Stimulated activated CD8-positive, alpha-beta memory T cell treated with anti-CD3 and anti-CD28 coated beads, Interleukin-12 subunit alpha, Interleukin-12 subunit beta, amount 100 ng/mL, for 4 hours (primary cell): Measurements from ENCODE around the gene SPHK2.
"Not testable (repeated sequence)": the region's sequence is repeated elsewhere in the genome, so short reads cannot be mapped to it uniquely, and the experiment has no call there.

ENCODE experiments used
- DNase-seq: peaks from one replicate; pipeline ENCODE4 v3.0.0-alpha.2; 2020; ENCODE audit warnings: low read depth

SPHK2 gene

GRCh38 chr19:48660852-48661710 is 41.8 kb downstream of the SPHK2 start:
- DNase-seq: peak; percentile 57

DNA sequence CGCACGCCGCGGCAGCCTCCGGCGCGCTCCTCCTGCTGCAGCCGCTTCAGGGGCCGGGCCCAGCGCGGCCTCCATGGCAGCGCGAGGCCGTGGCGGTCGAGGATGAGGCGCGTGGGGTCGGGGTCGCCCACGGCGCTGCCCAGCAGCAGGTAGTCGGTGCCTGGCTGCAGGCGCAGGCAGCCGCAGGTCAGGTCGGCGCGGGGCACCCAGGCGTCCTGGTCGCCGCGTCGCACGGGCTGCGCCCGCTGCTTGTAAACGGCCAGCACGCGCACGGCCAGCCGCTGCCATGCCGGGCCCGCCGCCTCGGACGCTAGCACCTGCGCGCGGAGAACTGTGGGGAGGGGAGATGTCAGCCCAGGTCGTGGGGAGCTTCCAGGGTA is 42.4 kb downstream of the SPHK2 start:
- DNase-seq: no peak

DNA sequence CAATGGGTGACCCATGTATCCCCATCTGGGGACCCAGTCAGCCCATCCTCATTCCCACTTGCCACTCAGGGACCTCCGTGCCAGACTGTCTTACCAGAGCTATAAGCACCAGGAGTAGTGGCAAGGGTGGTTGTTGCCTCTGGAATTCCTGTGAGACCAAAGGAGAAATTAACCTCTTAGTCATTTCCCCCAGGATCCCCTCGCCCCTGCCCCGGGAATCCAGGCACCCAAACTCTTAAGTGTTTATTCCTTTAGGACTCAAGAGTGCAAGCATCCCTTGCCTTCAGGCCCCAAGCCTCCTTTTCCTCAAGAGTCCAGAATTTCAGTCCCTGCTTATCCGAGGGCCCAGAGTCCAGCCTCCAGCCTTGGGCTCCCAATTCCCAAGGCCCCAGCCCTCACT is 44.4 kb downstream of the SPHK2 start:
- DNase-seq: no peak

DNA sequence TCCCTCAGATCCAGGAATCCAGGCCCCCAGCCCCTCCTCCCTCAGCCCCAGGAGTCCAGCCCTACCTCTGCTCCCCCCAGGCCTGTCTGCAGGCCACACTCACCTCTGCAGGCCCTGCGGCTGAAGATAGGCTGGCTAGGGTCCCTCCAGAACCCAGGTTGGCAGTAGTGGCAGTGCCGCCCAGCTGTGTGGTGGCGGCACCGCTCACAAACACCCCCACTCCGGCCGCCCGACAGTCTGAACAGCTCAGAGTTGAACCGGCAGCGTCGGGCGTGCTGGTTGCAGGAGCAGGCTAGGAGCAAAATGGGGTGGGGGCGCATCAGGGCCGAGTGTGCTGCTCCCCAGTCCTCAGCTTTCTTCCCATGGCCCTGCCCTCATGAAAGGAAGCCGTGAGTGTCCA is 45.2 kb downstream of the SPHK2 start:
- DNase-seq: no peak

- no peak for DNase-seq
Measured at GRCh38 chr19:48665786-48666185, 46.5 kb downstream of the SPHK2 start.

GRCh38 chr19:48668332-48668731 is 49.0 kb downstream of the SPHK2 start:
- DNase-seq: no peak

- no peak for DNase-seq
Measured at GRCh38 chr19:48668761-48669160, 49.5 kb downstream of the SPHK2 start.

- no peak for DNase-seq
Measured at GRCh38 chr19:48669903-48670668, 50.8 kb downstream of the SPHK2 start.

DNA sequence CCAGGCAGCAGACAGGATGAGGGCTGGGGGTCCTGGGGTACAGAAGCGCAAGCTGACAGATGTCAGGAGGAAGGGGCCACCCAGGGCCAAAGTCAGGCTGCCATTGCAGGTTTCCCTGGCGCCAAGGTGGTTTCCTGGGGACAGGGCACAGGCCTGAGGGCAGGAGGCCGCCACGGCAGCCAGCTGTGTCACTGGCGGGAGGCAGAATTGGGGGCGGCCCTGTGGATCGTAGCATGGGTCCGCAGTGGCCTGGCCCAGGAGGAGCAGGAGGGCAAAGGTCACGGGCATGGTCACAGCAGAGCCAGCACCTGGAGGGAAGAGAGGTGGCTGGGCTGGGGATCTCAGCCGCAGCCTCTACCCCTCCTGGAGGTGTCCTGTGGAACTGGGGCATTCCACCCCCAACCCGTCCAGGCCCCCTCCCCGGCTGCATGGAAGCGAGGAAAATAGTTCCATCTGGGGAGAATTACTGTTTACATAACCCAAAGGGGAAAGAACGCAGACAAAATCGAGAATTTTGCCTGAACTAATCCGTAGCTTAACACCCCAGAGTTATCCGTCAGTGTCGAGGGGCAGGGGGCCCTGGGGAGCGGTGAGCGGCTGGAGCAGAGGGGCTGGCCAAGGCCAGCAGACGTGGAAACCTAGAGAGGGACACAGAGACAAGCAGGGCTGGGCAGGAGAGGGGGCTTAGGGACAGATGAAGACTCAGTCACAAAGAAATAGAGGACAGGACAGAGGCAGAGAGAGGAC is 51.6 kb downstream of the SPHK2 start:
- no peak for DNase-seq

DNA sequence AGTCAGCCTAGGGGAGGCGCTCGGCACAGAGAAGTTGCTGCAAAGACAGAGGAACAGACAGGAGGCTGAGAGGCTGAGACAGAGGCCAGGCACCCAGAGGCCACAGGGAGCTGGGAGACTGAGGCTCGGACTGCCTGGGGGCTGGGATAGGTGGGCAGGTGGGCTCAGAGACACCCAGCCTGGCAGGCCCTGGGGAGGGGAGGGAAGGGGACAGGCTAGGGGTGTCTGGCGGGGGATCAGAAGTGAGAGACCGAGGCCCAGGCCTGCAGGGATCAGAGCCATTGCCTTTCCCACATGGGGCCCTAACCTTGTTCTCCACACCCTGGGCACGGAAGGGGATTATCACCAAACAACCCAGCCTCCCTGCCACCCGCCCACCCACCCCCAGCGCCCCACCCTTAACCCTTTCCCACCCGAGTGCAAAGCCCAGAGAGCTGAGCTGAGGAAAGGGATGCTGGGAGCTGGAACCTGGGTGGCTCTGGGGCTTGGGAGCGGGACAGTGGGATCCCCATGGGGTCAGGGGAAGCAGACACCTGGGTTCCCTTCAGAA is 52.2 kb downstream of the SPHK2 start:
- DNase-seq: no peak

- DNase-seq: no peak
Measured at GRCh38 chr19:48672994-48673393, 53.7 kb downstream of the SPHK2 start, which contains the start of gene NTN5. NTN5 (minus strand) TSS chr19:48673017; CDS start chr19:48670986, 2,031 bp downstream.

DNA sequence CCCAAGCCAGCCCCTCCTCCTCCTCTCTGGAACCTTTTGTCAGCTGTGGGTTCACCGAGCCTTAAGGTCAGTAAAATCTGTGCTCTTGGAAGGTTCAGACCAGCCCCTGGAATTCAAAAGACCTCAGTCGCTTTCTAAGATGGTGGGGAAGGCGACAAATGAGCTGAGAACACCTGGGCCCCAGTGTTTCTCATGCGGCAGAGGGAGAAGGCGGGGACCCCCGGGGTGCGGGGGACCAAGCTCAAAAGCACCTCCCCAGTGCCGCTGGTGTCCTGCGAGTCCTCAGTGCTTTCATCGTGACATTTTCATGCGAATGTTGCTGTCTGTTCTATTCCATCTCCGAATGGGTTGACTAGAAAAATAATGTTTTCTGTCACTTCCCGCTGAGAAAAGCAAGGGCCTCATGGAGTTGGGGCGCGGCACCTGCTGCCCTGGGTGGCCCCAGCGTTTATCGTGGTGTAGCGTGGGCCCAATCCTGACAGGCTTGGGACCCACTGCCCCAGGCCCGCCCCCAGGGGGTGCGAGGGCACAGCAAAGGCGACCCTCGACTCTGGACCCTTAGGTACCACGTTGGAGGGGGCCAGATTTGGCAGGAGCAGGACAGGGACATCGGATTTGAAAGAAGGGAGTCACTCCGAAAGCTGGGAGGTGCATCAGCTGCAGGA is 54.3 kb downstream of the SPHK2 start:
- no peak for DNase-seq

- DNase-seq: no peak
Measured at GRCh38 chr19:48674216-48674809, 55.0 kb downstream of the SPHK2 start.

- DNase-seq: peak; percentile 20
Measured at GRCh38 chr19:48674921-48675824, 55.9 kb downstream of the SPHK2 start.

DNA sequence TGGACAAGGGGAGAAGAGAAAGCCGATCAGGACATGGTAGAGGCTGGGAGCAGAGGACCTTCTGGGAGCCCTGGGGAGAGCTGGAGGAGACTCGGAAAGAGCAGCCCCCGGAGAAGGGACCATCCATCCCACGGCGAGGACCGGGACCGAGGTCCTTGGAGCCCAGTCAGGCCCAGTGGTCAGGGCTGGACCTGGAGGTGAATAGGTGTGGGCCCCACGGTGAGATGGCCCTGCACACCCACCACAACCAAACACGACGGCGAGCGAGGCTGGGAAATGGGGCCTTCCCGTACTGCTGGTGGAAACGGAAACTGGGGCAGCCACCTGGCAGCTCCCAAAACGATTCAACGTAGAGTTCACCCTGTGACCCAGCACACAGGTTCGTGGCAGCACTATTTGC is 57.2 kb downstream of the SPHK2 start:
- DNase-seq: no peak

DNA sequence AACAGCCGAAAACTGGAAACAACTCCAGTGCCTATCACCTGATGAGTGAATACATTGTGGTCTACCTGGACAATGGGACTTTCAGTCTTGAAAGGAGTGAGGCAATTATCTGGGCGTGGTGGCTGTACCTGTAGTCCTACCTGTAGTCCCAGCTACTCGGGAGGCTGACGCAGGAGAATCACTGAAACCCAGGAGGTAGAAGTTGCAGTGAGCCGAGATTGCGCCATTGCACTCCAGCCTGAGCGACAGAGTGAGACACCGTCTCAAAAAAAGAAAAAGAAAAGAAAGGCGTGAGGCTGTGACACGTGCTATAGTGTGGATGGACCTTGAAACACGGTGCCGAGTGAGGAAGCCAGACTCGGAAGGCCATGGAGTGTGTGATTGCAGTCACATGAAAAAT is 57.6 kb downstream of the SPHK2 start:
- no peak for DNase-seq

DNA sequence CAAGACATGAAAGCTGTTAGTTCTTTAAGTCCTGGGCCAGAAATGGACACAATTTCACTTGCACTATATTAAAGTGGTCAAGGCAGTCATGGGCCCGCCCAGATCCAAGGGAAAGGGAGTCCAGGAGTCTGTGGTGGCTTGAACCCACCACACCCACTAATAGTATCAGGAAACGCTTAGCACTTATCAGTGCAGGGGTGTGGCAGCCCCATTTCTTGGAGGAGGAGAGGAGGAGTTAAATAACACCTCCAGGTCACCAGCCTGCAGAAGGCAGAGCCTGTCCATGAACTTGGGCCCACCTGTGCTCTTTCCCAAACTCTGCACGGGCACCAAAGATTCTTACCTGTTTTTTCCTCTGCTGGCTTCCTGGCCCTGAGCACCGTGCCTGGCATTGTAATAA is 58.9 kb downstream of the SPHK2 start:
- DNase-seq: no peak

DNA sequence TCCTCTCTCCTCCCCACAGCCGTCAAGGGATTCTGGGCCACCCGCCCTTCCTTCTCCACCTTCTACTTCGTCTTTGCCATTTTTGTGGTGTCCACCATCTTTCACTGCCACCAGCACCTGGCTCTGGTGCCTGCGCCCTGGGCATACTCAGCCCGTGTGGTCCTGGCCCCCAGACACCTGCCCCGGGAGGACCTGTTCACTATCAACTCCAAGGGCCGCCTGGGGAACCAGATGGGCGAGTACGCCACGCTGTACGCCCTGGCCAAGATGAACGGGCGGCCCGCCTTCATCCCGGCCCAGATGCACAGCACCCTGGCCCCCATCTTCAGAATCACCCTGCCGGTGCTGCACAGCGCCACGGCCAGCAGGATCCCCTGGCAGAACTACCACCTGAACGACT is 60.7 kb downstream of the SPHK2 start:
- not testable (repeated sequence) for DNase-seq
